Measurements from ENCODE around the gene BRF1.
A peak's percentile ranks its signal among the peaks of the same experiment; 100 is the strongest.
"Not testable (repeated sequence)": the region's sequence is repeated elsewhere in the genome, so short reads cannot be mapped to it uniquely, and the experiment has no call there.

Gene BRF1

DNA sequence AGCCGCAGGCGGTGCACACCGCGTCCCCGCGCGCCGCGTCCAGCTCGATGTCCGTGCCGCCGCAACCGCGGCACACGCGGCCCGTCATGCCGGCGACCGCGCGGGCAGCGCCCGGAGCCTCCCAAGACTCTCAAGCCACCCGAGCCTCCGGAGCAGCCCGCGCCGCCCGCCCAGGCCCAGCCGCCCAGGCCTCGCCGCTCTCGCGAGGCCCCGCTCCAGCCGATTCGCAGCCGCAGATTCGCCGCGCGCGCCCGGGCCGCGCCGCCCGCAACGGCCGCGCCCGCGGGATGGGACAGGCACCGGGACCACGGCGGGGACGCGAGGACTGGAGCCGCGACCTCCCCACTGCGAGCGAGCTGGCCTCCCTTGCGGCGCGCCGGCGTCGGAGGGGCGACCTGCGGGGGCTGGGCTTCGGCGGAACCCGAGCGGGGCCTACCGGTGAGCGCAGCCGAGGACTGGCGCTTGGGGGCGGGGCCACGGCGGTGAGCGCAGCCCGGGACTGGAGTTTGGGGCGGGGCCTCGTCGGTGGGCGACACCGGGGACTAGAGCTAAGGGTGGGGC is at the start of gene BRF1:
BRF1 (minus strand) TSS at position 460 of the 561 bp plus-strand sequence; CDS start at position 88, 372 bp downstream.
- DNase-seq = peak; percentile 89

- no peak for DNase-seq
Measured at GRCh38 chr14:105349992-105350391, 49.2 kb upstream of the BRF1 start.

- DNase-seq = no peak
Measured at GRCh38 chr14:105348945-105349699, 48.3 kb upstream of the BRF1 start.

DNA sequence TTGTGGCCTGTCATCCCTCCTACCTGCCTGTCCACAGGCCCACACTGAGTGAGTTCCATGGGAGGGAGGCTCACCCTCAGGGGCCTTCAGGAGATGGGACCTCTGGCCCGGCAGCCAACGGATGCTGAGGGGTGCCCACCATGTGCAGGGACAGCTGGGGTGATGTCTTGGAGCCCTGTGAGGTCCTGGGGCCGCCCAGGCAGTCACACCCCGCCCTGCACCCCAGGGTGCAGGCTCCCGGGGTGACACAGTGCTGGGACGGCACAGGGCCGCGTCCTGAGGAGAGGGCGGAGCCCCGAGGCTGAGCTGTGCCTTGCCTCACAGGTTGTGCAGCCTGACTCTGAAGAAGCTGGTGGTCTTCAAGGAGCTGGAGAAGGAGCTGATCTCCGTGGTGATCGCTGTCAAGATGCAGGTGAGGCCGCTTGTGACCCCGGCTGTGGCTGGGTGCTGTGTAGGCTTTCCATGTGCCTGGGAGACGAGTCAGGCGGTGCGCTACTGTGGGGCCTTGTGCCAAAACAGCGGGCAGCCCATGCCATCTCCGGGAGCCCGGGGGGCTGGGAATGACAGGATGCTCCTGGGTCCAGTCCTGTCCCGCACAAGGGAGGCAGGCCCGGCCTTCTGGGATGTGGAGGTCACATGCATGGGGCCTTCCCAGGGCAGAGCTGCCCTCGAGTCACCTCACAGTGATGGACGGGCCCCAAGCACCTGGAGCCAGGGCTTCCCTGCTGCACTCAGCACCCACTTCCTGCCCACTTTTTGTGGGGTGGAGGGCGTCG is 47.6 kb upstream of the BRF1 start:
- DNase-seq = no peak

DNA sequence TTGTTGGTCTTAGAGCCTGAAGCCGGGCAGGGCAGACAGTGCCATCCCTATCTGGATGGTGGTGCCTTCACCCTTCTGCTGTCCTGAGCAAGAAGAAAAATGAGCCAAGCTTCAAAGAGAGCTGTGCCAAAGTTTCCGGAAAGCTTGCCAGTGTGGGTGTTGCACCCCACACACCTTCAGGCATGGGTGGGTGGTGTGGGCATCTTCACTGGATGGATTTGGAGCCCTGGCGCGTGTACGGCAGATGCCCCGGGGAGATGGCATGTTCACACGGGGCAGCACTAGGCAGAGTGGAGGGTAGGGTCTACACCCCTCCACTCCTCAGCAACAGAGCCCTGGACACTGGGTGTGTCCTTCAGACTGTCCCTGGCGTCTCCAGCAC is 46.8 kb upstream of the BRF1 start:
- DNase-seq = no peak

DNA sequence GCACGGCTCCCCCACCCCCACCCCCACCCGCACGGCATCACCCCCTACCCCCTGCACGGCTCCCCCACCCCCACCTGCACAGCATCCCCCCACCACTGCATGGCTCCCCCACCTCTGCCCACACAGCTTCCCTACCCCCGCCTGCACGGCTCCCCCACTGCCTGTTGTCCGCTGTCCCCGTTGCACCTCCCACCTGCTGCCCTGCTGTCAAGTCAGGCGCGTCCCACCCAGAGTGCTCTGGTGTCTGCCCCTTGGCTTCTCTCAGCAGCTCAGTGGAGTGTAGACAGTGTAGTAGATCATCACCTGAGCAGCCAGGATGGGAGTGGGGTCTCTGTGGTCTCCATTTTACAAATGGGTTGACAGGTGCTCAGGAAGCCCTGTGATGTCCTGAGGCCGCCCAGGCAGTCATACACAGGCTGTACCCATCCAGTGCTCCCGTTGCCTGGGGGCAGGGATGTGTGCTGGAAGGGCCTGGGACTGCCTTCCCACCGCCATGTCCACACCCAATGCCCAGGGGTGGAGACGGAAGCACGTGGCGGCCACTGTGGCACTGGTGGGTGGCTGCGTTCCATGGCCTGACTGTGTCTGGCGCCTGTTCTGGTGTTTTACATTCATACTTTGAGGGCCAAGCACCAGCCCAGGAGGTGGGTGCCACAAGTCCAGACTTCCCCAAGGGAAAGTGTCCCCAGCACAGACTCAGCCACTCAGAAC is 46.2 kb upstream of the BRF1 start:
- no peak for DNase-seq

GRCh38 chr14:105346200-105346533 is 45.4 kb upstream of the BRF1 start:
- DNase-seq = no peak

- no peak for DNase-seq
Measured at GRCh38 chr14:105343194-105343593, 42.4 kb upstream of the BRF1 start.

- DNase-seq = no peak
Measured at GRCh38 chr14:105340821-105341733, 40.3 kb upstream of the BRF1 start.

- no peak for DNase-seq
Measured at GRCh38 chr14:105337966-105338741, 37.4 kb upstream of the BRF1 start.

- DNase-seq = no peak
Measured at GRCh38 chr14:105337433-105337832, 36.6 kb upstream of the BRF1 start.

DNA sequence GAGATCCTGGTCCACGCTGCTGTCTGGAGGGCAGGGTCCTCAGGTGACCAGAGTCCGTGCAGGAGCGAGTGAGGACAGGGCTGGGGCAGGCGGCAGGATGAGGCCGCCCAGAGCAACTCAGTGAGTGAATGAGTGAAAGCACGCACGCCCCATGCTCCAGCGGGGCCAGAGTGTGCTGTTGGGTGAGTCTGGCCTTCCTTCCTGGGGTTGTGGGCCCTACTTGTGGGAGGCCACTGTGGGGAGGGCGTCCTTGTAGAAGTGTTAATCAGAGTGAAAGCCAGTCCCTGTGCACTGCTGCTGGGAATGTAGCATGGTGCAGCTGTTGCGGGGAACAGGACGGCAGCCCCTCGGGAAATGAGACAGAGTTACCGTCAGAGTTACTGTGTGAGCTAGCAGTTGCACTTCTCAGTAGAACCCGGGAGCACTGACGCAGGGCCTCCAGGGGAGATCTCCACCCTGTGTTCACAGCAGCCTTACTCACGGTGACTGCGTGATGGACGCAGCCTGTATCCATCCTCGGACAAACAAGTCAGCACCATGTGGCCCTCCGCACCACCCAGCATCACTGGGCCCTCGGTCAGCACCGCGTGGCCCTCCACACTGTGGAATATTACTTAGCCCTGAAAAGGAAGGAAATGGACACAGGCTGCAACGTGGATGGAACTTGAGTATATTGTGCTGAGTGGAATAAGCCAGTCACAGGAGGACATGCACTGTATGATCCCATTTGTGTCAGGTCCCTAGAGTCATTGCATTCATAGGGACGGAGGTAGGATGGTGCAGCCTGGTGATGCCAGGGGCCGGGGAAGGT is 35.9 kb upstream of the BRF1 start:
- no peak for DNase-seq

GRCh38 chr14:105335735-105336476 is 35.1 kb upstream of the BRF1 start:
- no peak for DNase-seq

GRCh38 chr14:105335231-105335542 is 34.4 kb upstream of the BRF1 start:
- not testable (repeated sequence) for DNase-seq

- no peak for DNase-seq
Measured at GRCh38 chr14:105334383-105335230, 33.8 kb upstream of the BRF1 start.

DNA sequence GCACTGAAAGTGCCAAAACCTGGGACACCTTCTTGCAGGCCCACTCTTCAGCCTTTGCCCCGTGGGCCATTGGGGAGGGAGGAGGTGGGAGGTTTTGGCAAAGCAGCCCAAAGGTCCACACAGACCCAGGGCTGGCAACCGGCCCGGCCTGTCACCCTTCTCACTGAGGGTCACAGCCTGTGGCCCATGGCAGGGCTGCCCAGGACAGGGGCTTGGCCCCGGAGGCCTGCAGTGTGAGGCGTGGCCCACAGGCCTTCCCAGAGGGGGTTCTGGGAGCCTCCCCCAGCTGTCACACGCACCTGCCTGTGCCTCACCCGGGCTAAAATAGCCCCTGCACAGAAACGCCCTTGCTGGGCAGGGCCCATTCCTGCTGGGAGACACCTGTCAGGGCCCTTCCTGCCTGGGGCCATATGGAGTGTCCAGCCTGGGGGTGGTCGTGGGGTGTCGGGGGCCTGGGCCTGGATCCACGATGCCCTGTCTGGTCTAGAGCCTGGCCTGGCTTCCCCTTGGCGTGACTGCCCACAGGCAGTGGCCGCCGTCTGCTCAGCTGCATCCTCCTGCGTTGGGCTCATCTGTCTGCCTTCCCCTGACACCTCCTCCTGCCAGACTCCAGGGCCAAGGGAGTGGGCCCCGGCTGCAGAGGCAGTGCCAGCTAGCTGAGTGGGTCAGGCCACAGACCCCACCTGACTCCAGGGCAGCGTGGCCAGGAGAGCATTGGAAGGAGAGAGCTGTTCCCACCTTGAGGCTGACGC is 33.0 kb upstream of the BRF1 start:
- DNase-seq = no peak

DNA sequence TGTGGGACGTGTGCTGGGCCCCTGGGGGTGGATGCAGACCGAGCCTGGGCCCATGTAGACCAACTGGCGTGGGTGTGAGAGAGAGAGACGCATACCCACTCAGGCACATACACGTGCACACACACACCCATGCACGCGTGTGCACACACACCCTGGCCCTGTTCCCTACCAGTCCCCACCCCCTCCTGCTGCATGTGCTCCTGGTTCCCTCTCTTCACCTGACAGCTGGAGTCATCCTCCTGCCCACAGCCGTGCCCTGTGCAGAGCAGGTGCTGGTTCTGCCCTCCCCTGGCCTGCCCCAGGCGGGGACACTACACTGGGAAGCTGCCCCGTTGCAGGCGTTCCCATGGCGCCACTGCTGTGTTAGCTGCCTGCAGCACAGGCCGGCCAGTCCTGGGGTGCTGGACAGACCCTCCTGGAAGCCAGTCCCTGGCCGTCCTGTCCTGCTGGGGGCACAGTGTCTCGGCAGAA is 32.3 kb upstream of the BRF1 start:
- no peak for DNase-seq

GRCh38 chr14:105332350-105332874 is 31.6 kb upstream of the BRF1 start:
- no peak for DNase-seq

Measured in NCI-H1092 (cell line).